K562 (cell line): Measurements from ENCODE around the gene ALK. TPM values are rescaled to one million over a fixed set of nuclear protein-coding genes. Genes with fewer than 3 reads are reported as not detected.

ENCODE experiments used
- REST ChIP-seq, 2 experiments: fragments of 450-650 bp; formaldehyde crosslinking in 1 of 2; IDR thresholded peaks; 2 replicates each; pipeline versions ENCODE4 v1.4.0 to v1.6.1; 2014 to 2020; ENCODE audit warnings: mild to moderate bottlenecking in 2 of 2, borderline replicate concordance in 1 of 2, low read depth in 1 of 2
- ZNF609 ChIP-seq: sonication (generic); formaldehyde crosslinking; IDR thresholded peaks from 2 replicates; pipeline ENCODE4 v1.8.1; 2023; ENCODE audit warnings: missing genetic modification reagents, mild to moderate bottlenecking, borderline replicate concordance
- polyA plus RNA-seq, 8 experiments: library from polyadenylated mRNA; depleted of rRNA in 4 of 8; stranded (reverse) in 5 of 8; unstranded in 3 of 8; fragments of >200 nt; fragmentation: Nextera tagmentation in 2 of 8; fragmentation: Illumina TruSeq in 1 of 8; extraction: Ambion mirVana in 2 of 8; extraction: Trizol in 1 of 8; gene quantifications; 2 replicates each; pipeline versions ENCODE4 v1.2.1 to v1.2.3, GENCODE V29; 2011 to 2014; ENCODE audit warnings: inconsistent platforms in 1 of 8, missing spikeins in 1 of 8
- total RNA-seq, 7 experiments: library from RNA; depleted of rRNA in 6 of 7; stranded (reverse); fragments of >200 nt in 6 of 7; fragmentation: Illumina TruSeq in 2 of 7; extraction: Trizol in 2 of 7; gene quantifications; 2 replicates each; pipeline versions ENCODE4 v1.2.1 to v1.2.3, GENCODE V29; 2011 to 2021; ENCODE audit warnings: low replicate concordance in 1 of 7

Gene ALK
- total and polyA plus RNA-seq, 9 of the 15 experiments (the other 6 are each of a cell fraction or from before 2014, with no cell fraction given): not detected

- TF ChIP-seq REST (IDR thresholded peaks at IDR 0.05; ENCODE audit: borderline replicate concordance): peak; percentile 98
- TF ChIP-seq REST (CRISPR knock-in tag; IDR thresholded peaks at IDR 0.05; ENCODE audit: low read depth): peak; percentile 96
- TF ChIP-seq ZNF609 (CRISPR knock-in tag): no peak
Measured at GRCh38 chr2:29920130-29920577, 1.2 kb downstream of the ALK start (continued).
